Measurements from ENCODE around the gene SUSD5.

DNA sequence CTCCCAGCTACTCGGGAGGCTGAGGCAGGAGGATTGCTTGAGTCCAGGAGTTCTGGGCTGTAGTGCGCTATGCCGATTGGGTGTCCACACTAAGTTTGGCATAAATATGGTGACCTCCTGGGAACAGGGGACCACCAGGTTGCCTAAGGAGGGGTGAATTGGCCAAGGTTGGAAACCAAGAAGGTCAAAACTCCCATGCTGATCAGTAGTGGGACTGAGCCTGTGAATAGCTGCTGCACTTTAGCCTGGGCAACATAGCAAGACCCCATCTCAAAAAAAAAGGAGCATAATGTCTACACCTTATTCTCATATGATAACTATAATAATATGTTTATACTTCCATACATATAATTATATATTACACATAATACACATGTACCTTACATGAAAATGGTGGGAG is 115.6 kb downstream of the SUSD5 start:
- no peak for TF ChIP-seq GATA2 (IDR thresholded peaks at IDR 0.05; ENCODE audit: low read depth, low read length)
- TF ChIP-seq GATA3 (IDR thresholded peaks at IDR 0.05; ENCODE audit: low read depth, low read length), result no peak
